ENCODE results near the gene MED26.

Gene MED26

GRCh38 chr19:16586991-16587832 is 40.8 kb downstream of the MED26 start:
- peak overlapping the region; percentile 95 for H3K4me2 ChIP-seq
- H3K9me3 ChIP-seq = no peaks in the 10 kb centered on the region
- peaks cover 7% of the 10 kb centered on the region for H3K36me3 ChIP-seq
- H3K27me3 ChIP-seq = no peaks in the 10 kb centered on the region
- peak overlapping the region; percentile 58 for H3K9ac ChIP-seq
- peaks cover 99% of the 10 kb centered on the region for H3K4me1 ChIP-seq
- peak overlapping the region; percentile 62 for H3K4me3 ChIP-seq
- peak overlapping the region; percentile 83 for H3K27ac ChIP-seq
- peaks cover 98% of the 10 kb centered on the region for H4K20me1 ChIP-seq
- no peak for TF ChIP-seq Cebpa-rat (IDR thresholded peaks at IDR 0.05)

GRCh38 chr19:16586477-16586871 is 41.5 kb downstream of the MED26 start:
- Histone ChIP-seq H3K27ac (peak overlapping the region; percentile 83), H3K4me1 (peaks cover 99% of the 10 kb centered on the region), H3K9me3 (no peaks in the 10 kb centered on the region), H3K4me2 (peak overlapping the region; percentile 95), H3K9ac (peak overlapping the region; percentile 58; the same call in 1 of the 2 replicates), H4K20me1 (peaks cover 98% of the 10 kb centered on the region), H3K36me3 (peaks cover 14% of the 10 kb centered on the region), H3K27me3 (no peaks in the 10 kb centered on the region), H3K4me3 (peak overlapping the region; percentile 62)
- no peak for TF ChIP-seq Cebpa-rat (IDR thresholded peaks at IDR 0.05)

- TF ChIP-seq Cebpa-rat (IDR thresholded peaks at IDR 0.05) = no peak
- Histone ChIP-seq H3K27ac (peak overlapping the region; percentile 83), H3K9me3 (no peaks in the 10 kb centered on the region), H3K4me2 (peak overlapping the region; percentile 95), H4K20me1 (peaks cover 98% of the 10 kb centered on the region), H3K36me3 (peaks cover 19% of the 10 kb centered on the region), H3K4me3 (peak overlapping the region; percentile 62), H3K9ac (peak overlapping the region; percentile 72), H3K4me1 (peaks cover 99% of the 10 kb centered on the region), H3K27me3 (no peaks in the 10 kb centered on the region)
Measured at GRCh38 chr19:16585808-16586476, 42.1 kb downstream of the MED26 start.

GRCh38 chr19:16585094-16585801 is 42.8 kb downstream of the MED26 start:
- H3K27ac ChIP-seq = peak overlapping the region; percentile 83
- peak overlapping the region; percentile 72 for H3K9ac ChIP-seq
- no peaks in the 10 kb centered on the region for H3K27me3 ChIP-seq
- peak overlapping the region; percentile 95 for H3K4me2 ChIP-seq
- H4K20me1 ChIP-seq = peaks cover 98% of the 10 kb centered on the region
- H3K9me3 ChIP-seq = no peaks in the 10 kb centered on the region
- H3K36me3 ChIP-seq = peaks cover 25% of the 10 kb centered on the region
- TF ChIP-seq Cebpa-rat (IDR thresholded peaks at IDR 0.05) = no peak
- peak overlapping the region; percentile 62 for H3K4me3 ChIP-seq
- peaks cover 99% of the 10 kb centered on the region for H3K4me1 ChIP-seq

- no peaks in the 10 kb centered on the region for H3K27me3 ChIP-seq
- peak overlapping the region; percentile 83 for H3K27ac ChIP-seq
- TF ChIP-seq Cebpa-rat (IDR thresholded peaks at IDR 0.05) = no peak
- H3K9ac ChIP-seq = peak overlapping the region; percentile 73
- no peaks in the 10 kb centered on the region for H3K9me3 ChIP-seq
- peak overlapping the region; percentile 62 for H3K4me3 ChIP-seq
- peak overlapping the region; percentile 95 for H3K4me2 ChIP-seq
- H3K4me1 ChIP-seq = peaks cover 99% of the 10 kb centered on the region
- peaks cover 98% of the 10 kb centered on the region for H4K20me1 ChIP-seq
- peaks cover 32% of the 10 kb centered on the region for H3K36me3 ChIP-seq
Measured at GRCh38 chr19:16584248-16585093, 43.5 kb downstream of the MED26 start.

- Histone ChIP-seq H3K4me2 (peak overlapping the region; percentile 95), H3K27ac (peak overlapping the region; percentile 83), H3K27me3 (no peaks in the 10 kb centered on the region), H3K4me1 (peaks cover 85% of the 10 kb centered on the region), H3K4me3 (no peak overlapping the region; the same call in 1 of the 2 replicates), H3K9ac (peak overlapping the region; percentile 73), H3K36me3 (peaks cover 50% of the 10 kb centered on the region), H3K9me3 (no peaks in the 10 kb centered on the region), H4K20me1 (peaks cover 98% of the 10 kb centered on the region)
- no peak for TF ChIP-seq Cebpa-rat (IDR thresholded peaks at IDR 0.05)
Measured at GRCh38 chr19:16582486-16583261, 45.3 kb downstream of the MED26 start.

- Histone ChIP-seq H3K36me3 (peaks cover 57% of the 10 kb centered on the region), H3K4me3 (no peak overlapping the region), H3K9me3 (no peaks in the 10 kb centered on the region), H3K4me1 (peaks cover 77% of the 10 kb centered on the region), H4K20me1 (peaks cover 98% of the 10 kb centered on the region), H3K9ac (peak overlapping the region; percentile 60), H3K4me2 (peak overlapping the region; percentile 95), H3K27me3 (no peaks in the 10 kb centered on the region), H3K27ac (peak overlapping the region; percentile 83)
- TF ChIP-seq Cebpa-rat (IDR thresholded peaks at IDR 0.05) = no peak
Measured at GRCh38 chr19:16581971-16582343, 46.0 kb downstream of the MED26 start.

- Histone ChIP-seq H4K20me1 (peaks cover 98% of the 10 kb centered on the region), H3K27ac (peak overlapping the region; percentile 83), H3K36me3 (peaks cover 63% of the 10 kb centered on the region), H3K4me3 (no peak overlapping the region), H3K4me2 (peak overlapping the region; percentile 95), H3K4me1 (peaks cover 71% of the 10 kb centered on the region), H3K27me3 (no peaks in the 10 kb centered on the region), H3K9me3 (no peaks in the 10 kb centered on the region), H3K9ac (peak overlapping the region; percentile 60)
- no peak for TF ChIP-seq Cebpa-rat (IDR thresholded peaks at IDR 0.05)
Measured at GRCh38 chr19:16581145-16581970, 46.6 kb downstream of the MED26 start.

Measured in BLaER1 (cell line).